SU-DHL-6 (cell line): Measurements from ENCODE around the gene PRPF38A.

ENCODE experiments used
- H2AFZ ChIP-seq: fragments of 200-600 bp; sonication (generic); 2 replicates; pipeline ENCODE4 v1.6.1; 2014; ENCODE audit warnings: low read depth, mild to moderate bottlenecking, moderate library complexity, mixed read lengths, antibody characterized with exemption, low read length; ENCODE audit not compliant: severe bottlenecking
- H3F3A ChIP-seq: fragments of 200-600 bp; shearing (Covaris generic); 2 replicates; pipeline ENCODE4 v1.6.0; 2016; ENCODE audit warnings: antibody characterized with exemption, mild to moderate bottlenecking; ENCODE audit not compliant: insufficient read depth
- H3K27ac ChIP-seq: fragments of 200-600 bp; sonication (generic); 2 replicates; pipeline ENCODE4 v1.5.1; 2016; ENCODE audit warnings: low read depth, mild to moderate bottlenecking, low read length, moderate library complexity, mixed read lengths
- H3K27me3 ChIP-seq: fragments of 200-600 bp; sonication (generic), shearing (Covaris generic); 2 replicates; pipeline ENCODE4 v1.6.0; 2014; ENCODE audit warnings: mild to moderate bottlenecking, low read length
- H3K36me3 ChIP-seq: fragments of 200-600 bp; sonication (generic); 2 replicates; pipeline ENCODE4 v1.6.1; 2014; ENCODE audit warnings: mild to moderate bottlenecking, low read length, mixed read lengths
- H3K4me2 ChIP-seq: fragments of 300-600, 200-600 bp; shearing (Covaris generic), sonication (generic); 2 replicates; pipeline ENCODE4 v1.6.0; 2014; ENCODE audit warnings: low read length, low read depth, mild to moderate bottlenecking; ENCODE audit not compliant: poor library complexity, severe bottlenecking
- H3K4me3 ChIP-seq: fragments of 200-600 bp; sonication (generic); 2 replicates; pipeline ENCODE4 v1.5.1; 2014; ENCODE audit warnings: antibody characterized with exemption, low read length, mild to moderate bottlenecking, mixed read lengths; ENCODE audit not compliant: insufficient read depth, poor library complexity, severe bottlenecking
- H3K79me2 ChIP-seq: fragments of 200-600 bp; sonication (generic); 2 replicates; pipeline ENCODE4 v1.6.1; 2014; ENCODE audit warnings: mild to moderate bottlenecking, low read length, moderate library complexity; ENCODE audit not compliant: insufficient read depth
- H3K9ac ChIP-seq: fragments of 200-600 bp; sonication (generic); 2 replicates; pipeline ENCODE4 v1.7.0; 2014; ENCODE audit warnings: mild to moderate bottlenecking, low read length
- H3K9me2 ChIP-seq: fragments of 200-600 bp; sonication (generic); replicated peaks from 2 replicates; pipeline ENCODE4 v1.6.1; 2014; ENCODE audit warnings: low read length; ENCODE audit not compliant: insufficient read depth
- H3K9me3 ChIP-seq: fragments of 200-600 bp; sonication (generic); 2 replicates; pipeline ENCODE4 v1.6.1; 2014; ENCODE audit warnings: low read length, mixed read lengths; ENCODE audit not compliant: insufficient read depth
- H4K20me1 ChIP-seq: fragments of 200-600 bp; sonication (generic); 2 replicates; pipeline ENCODE4 v1.6.1; 2014; ENCODE audit warnings: low read depth, mild to moderate bottlenecking, antibody characterized with exemption, low read length, moderate library complexity, mixed read lengths
- CTCF ChIP-seq: fragments of 200-600 bp; sonication (generic); IDR thresholded peaks from one replicate; pipeline ENCODE4 v1.5.1; 2017; ENCODE audit warnings: antibody characterized with exemption, mild to moderate bottlenecking, low read length, moderate library complexity; ENCODE audit not compliant: insufficient read depth, poor library complexity, severe bottlenecking
- EZH2phosphoT487 ChIP-seq: fragments of 200-600 bp; sonication (generic), shearing (Covaris generic); conservative IDR thresholded peaks from 2 replicates; pipeline ENCODE4 v1.6.1; 2018; ENCODE audit warnings: mild to moderate bottlenecking, antibody characterized with exemption, low read length, moderate library complexity, mixed read lengths

The PRPF38A gene

GRCh38 chr1:52365071-52365745, 39.2 kb upstream of the PRPF38A start:
- Histone ChIP-seq H3K27ac (peak overlapping the region; percentile 50), H2AFZ (peak overlapping the region; percentile 38), H3K4me2 (peak overlapping the region; percentile 88), H4K20me1 (no peaks in the 10 kb centered on the region), H3K79me2 (peaks cover 16% of the 10 kb centered on the region), H3K9me3 (no peaks in the 10 kb centered on the region), H3K36me3 (no peaks in the 10 kb centered on the region), H3K9ac (peak overlapping the region; percentile 81), H3K9me2 (no peaks in the 10 kb centered on the region), H3K4me3 (peak overlapping the region; percentile 72), H3F3A (peaks cover 16% of the 10 kb centered on the region), H3K27me3 (no peaks in the 10 kb centered on the region)
- no peak for TF ChIP-seq EZH2phosphoT487
- TF ChIP-seq CTCF: no peak

- peak within 1 kb of the TSS; percentile 76 for H2AFZ ChIP-seq
- H3K36me3 ChIP-seq: peaks cover under 1% of the 10 kb centered on the region; the same call in 1 of the 2 replicates
- TF ChIP-seq CTCF: no peak
- TF ChIP-seq EZH2phosphoT487: no peak
- H3K9ac ChIP-seq: peak within 1 kb of the TSS; percentile 81
- H3K9me3 ChIP-seq: no peaks in the 10 kb centered on the region
- peaks cover 16% of the 10 kb centered on the region for H3K79me2 ChIP-seq
- peak within 1 kb of the TSS; percentile 50 for H3K27ac ChIP-seq
- peaks cover 16% of the 10 kb centered on the region for H3F3A ChIP-seq
- H3K4me2 ChIP-seq: peak within 1 kb of the TSS; percentile 88
- H3K27me3 ChIP-seq: no peaks in the 10 kb centered on the region
- peak within 1 kb of the TSS; percentile 72 for H3K4me3 ChIP-seq
- no peaks in the 10 kb centered on the region for H3K9me2 ChIP-seq
- no peaks in the 10 kb centered on the region for H4K20me1 ChIP-seq
These were observed 38.5 kb upstream of the PRPF38A start, which contains the start of gene CC2D1B for GRCh38 chr1:52365746-52366516. Gene CC2D1B (minus strand): TSS chr1:52366205. CDS start chr1:52364620, 1,585 bp downstream.

GRCh38 chr1:52366517-52366827, 37.9 kb upstream of the PRPF38A start:
- TF ChIP-seq EZH2phosphoT487: no peak
- TF ChIP-seq CTCF: no peak
- no peaks in the 10 kb centered on the region for H3K9me2 ChIP-seq
- H2AFZ ChIP-seq: peak overlapping the region; percentile 76
- H3K27ac ChIP-seq: peak overlapping the region; percentile 23
- H3K9me3 ChIP-seq: no peaks in the 10 kb centered on the region
- H3F3A ChIP-seq: peaks cover 16% of the 10 kb centered on the region
- H3K27me3 ChIP-seq: no peaks in the 10 kb centered on the region
- H3K4me2 ChIP-seq: peak overlapping the region; percentile 44
- H4K20me1 ChIP-seq: no peaks in the 10 kb centered on the region
- H3K79me2 ChIP-seq: peaks cover 16% of the 10 kb centered on the region
- peak overlapping the region; percentile 81 for H3K9ac ChIP-seq
- peaks cover 3% of the 10 kb centered on the region; the same call in 1 of the 2 replicates for H3K36me3 ChIP-seq
- H3K4me3 ChIP-seq: peak overlapping the region; percentile 58
